22Rv1 (cell line): Measurements from ENCODE around the gene BCAS1.
A peak's percentile ranks its signal among the peaks of the same experiment; 100 is the strongest.

Experiments
- H3K27ac ChIP-seq: fragments of 450-650 bp; 2 replicates; pipeline ENCODE4 v1.5.1; 2017
- CTCF ChIP-seq: fragments of 450-650 bp; IDR thresholded peaks from 2 replicates; pipeline ENCODE4 v1.5.1; 2017; ENCODE audit warnings: mild to moderate bottlenecking
- ZFX ChIP-seq: fragments of 450-650 bp; IDR thresholded peaks from 2 replicates; pipeline ENCODE4 v1.6.1; 2017; ENCODE audit warnings: antibody characterized with exemption, borderline replicate concordance

BCAS1 gene

DNA sequence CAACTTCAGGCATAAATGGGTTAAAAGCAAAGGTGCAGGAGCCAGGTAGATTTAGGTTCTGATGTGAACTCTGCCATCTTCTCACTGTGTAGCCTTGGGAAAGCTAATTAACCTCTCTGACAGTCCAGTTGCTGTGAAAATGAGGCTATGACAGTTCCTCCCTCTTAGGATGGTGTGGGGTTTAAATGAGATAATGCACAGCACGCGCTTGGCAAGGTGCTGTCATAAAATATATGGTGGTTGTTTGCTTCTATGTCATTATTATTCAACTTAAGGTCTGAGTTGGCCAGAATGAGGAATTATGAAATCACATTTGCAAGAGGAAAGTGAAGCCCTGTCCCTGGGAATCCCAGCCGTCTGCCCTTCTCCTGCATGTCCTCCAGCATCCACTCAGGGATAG is 15.5 kb upstream of the BCAS1 start:
- no peak for TF ChIP-seq ZFX
- TF ChIP-seq CTCF = no peak
- peak overlapping the region; percentile 72; the same call in 1 of the 2 replicates for H3K27ac ChIP-seq

GRCh38 chr20:54085425-54085824 is 15.0 kb upstream of the BCAS1 start:
- peak overlapping the region; percentile 72 for H3K27ac ChIP-seq
- TF ChIP-seq ZFX (no peak), CTCF (no peak)

GRCh38 chr20:54084727-54085388 is 14.5 kb upstream of the BCAS1 start:
- peak overlapping the region; percentile 72 for H3K27ac ChIP-seq
- TF ChIP-seq CTCF (no peak), ZFX (no peak)

DNA sequence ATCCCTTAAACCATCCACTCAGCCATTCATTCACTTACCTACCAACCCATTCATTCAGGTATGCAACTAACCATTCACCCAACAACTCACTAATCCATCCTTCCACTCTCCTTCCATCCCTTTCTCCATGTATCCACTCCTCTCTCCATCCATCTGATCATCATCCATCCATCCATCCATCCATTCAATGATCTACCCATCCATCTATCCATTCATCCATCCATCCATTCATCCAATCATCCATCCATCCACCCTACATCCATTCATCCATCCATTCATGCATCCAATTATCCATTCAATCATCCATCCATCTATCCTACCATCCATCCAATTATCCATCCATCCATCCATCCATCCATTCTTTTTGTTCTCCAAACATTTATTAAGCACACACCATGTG is 13.8 kb upstream of the BCAS1 start:
- H3K27ac ChIP-seq = peak overlapping the region; percentile 72
- TF ChIP-seq CTCF (no peak), ZFX (no peak)

- TF ChIP-seq CTCF (no peak), ZFX (no peak)
- no peak overlapping the region for H3K27ac ChIP-seq
Observed at GRCh38 chr20:54083459-54083858, 13.1 kb upstream of the BCAS1 start.

- H3K27ac ChIP-seq = no peak overlapping the region
Observed at GRCh38 chr20:54082100-54082499, 11.7 kb upstream of the BCAS1 start.

More at GRCh38 chr20:54082100-54082499, 11.7 kb upstream of the BCAS1 start:
- TF ChIP-seq ZFX = no peak
- no peak for TF ChIP-seq CTCF
